D721Med (cell line): ENCODE measurements around the gene GLRX.

Experiments used
- DNase-seq: peaks from one replicate; pipeline ENCODE4 v3.0.0; 2011; ENCODE audit warnings: low spot score; ENCODE audit not compliant: insufficient read length
- FAIRE-seq: peaks from 2 replicates; lab custom pipeline; 2011; peaks lifted over from hg19 to GRCh38; lab: Jason Lieb, UNC
- TF ChIP-seq, protein P1 (sequence below): IDR thresholded peaks from 2 replicates; pipeline ENCODE4 v1.5.1; 2012; ENCODE audit warnings: mild to moderate bottlenecking, control low read depth; ENCODE audit not compliant: insufficient read depth; ENCODE audit errors: missing control alignments

The GLRX gene

GRCh38 chr5:95825495-95825894 is 3.0 kb upstream of the GLRX start:
- FAIRE-seq (no peak), DNase-seq (no peak)
- TF ChIP-seq, protein P1, sequence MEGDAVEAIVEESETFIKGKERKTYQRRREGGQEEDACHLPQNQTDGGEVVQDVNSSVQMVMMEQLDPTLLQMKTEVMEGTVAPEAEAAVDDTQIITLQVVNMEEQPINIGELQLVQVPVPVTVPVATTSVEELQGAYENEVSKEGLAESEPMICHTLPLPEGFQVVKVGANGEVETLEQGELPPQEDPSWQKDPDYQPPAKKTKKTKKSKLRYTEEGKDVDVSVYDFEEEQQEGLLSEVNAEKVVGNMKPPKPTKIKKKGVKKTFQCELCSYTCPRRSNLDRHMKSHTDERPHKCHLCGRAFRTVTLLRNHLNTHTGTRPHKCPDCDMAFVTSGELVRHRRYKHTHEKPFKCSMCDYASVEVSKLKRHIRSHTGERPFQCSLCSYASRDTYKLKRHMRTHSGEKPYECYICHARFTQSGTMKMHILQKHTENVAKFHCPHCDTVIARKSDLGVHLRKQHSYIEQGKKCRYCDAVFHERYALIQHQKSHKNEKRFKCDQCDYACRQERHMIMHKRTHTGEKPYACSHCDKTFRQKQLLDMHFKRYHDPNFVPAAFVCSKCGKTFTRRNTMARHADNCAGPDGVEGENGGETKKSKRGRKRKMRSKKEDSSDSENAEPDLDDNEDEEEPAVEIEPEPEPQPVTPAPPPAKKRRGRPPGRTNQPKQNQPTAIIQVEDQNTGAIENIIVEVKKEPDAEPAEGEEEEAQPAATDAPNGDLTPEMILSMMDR: no peak

DNA sequence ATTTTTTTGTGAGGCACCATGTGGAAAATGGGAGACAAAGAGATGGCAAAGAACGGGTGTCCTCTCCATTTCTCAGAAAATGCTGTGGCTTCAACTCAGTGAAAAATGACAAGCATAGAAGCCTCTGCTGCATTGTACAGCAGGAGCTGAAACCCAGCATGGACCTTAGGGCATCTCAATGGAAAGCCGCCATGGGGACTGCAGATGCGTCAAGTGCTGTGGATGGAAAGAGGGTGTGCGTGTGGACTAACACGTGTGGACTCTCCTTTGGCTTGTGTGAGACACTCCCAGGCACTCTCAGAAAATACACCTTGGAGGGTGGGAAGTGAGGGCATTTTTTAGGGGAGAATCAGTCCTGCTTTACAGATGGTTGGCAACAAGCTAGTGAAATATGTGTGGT is 2.2 kb upstream of the GLRX start:
- FAIRE-seq (no peak), DNase-seq (no peak)
- TF ChIP-seq, protein P1: no peak

GRCh38 chr5:95823738-95824609 is 1.4 kb upstream of the GLRX start:
- FAIRE-seq: no peak
- TF ChIP-seq, protein P1: no peak
- no peak for DNase-seq

GRCh38 chr5:95823218-95823737 is 752 bp upstream of the GLRX start:
- DNase-seq: no peak
- TF ChIP-seq, protein P1: no peak
- no peak for FAIRE-seq

GRCh38 chr5:95822043-95822541 is 434 bp downstream of the GLRX start:
- peak; percentile 35 for DNase-seq
- TF ChIP-seq, protein P1: no peak
- no peak for FAIRE-seq

DNA sequence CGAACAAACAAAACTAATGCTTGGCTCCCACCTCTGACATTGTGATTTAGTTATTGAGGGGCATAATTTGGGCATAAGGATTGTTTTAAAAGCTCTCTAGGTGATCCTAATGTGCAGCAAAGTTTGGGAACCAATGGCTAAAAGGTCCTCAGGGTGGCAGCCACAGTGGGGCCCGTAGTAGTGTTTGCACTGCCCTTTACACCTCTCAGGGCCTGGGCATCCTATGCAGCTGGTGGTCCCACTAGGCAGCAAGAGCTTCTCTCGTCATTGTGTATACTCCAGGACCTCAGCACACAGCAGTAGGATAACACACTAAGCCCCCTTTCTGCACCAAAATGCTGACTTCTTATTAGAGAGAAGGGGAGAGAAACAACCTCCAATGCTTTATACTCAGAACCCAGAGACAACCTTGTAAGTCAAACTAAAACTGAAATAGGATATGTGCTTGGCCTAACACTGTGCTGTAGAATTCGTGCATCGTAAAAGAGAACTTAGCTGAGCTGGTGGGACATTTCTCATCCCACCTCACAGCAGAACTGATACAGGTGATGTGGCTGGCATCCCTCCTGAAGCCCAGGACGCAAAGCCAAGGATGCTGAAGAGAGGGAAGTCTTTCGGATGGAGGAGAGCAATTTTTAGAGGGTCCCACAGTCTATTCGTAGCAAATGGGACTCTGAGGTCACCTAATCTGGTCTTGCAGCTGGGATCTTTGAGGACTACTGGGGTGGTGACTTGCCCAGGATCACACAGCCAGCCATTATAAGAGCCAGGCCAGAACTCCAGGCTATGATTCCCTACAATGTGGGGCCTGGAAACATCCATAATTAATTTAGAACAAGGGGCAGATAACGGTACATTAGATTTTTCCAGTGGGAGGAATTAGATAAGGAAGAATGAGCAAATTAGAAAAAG is 1.2 kb downstream of the GLRX start:
- FAIRE-seq (no peak), DNase-seq (no peak)
- TF ChIP-seq, protein P1: no peak
